Keratinocyte (primary cell): ENCODE results near the gene YPEL3. TPM values are rescaled to one million over a fixed set of nuclear protein-coding genes. Genes with fewer than 3 reads are reported as not detected.

Experiments used
- DNase-seq: peaks from one replicate; pipeline ENCODE4 v3.0.0-alpha.2; 2011; ENCODE audit warnings: low read depth, missing footprints, low spot score
- FAIRE-seq: peaks from 2 replicates; lab custom pipeline; 2011; peaks lifted over from hg19 to GRCh38; lab: Jason Lieb, UNC
- H2AFZ ChIP-seq: 2 replicates; pipeline ENCODE4 v1.6.0; 2012; ENCODE audit warnings: low read length, control low read depth, inconsistent platforms; ENCODE audit not compliant: control insufficient read depth
- H3K27ac ChIP-seq: 2 replicates; pipeline ENCODE4 v1.5.1; 2011; ENCODE audit warnings: low read length; ENCODE audit not compliant: control insufficient read depth, insufficient read depth
- H3K27me3 ChIP-seq: 3 replicates; pipeline ENCODE4 v1.6.0; 2011; ENCODE audit warnings: low read length; ENCODE audit not compliant: control insufficient read depth, insufficient read depth; ENCODE audit errors: extremely low read depth
- H3K36me3 ChIP-seq, 2 experiments: 2 replicates in 1 of 2; 3 replicates in 1 of 2; pipeline ENCODE4 v1.5.1; 2011; ENCODE audit warnings: low read length in 2 of 2, mild to moderate bottlenecking in 1 of 2; ENCODE audit not compliant: control insufficient read depth in 2 of 2, insufficient read depth in 2 of 2; ENCODE audit errors: extremely low read depth in 1 of 2
- H3K4me1 ChIP-seq: 3 replicates; pipeline ENCODE4 v1.5.1; 2011; ENCODE audit warnings: low read length; ENCODE audit not compliant: control insufficient read depth, insufficient read depth; ENCODE audit errors: extremely low read depth
- H3K4me2 ChIP-seq: 3 replicates; pipeline ENCODE4 v1.6.0; 2011; ENCODE audit warnings: low read depth, low read length; ENCODE audit not compliant: control insufficient read depth, insufficient read depth; ENCODE audit errors: extremely low read depth
- H3K4me3 ChIP-seq, 3 experiments: fragments of 200-600 bp in 1 of 3; sonication (generic) in 1 of 3; 2 replicates in 2 of 3; 3 replicates in 1 of 3; pipeline ENCODE4 v1.5.1; 2011 to 2016; ENCODE audit warnings: low read length in 3 of 3, mild to moderate bottlenecking in 3 of 3, control low read depth in 2 of 3, inconsistent platforms in 1 of 3, low read depth in 1 of 3, mixed read lengths in 1 of 3, mixed run types in 1 of 3, moderate library complexity in 1 of 3; ENCODE audit not compliant: control insufficient read depth in 2 of 3, insufficient read depth in 2 of 3; ENCODE audit errors: extremely low read depth in 1 of 3
- H3K79me2 ChIP-seq: 2 replicates; pipeline ENCODE4 v1.6.0; 2012; ENCODE audit warnings: low read length; ENCODE audit not compliant: control insufficient read depth, insufficient read depth
- H3K9ac ChIP-seq: 3 replicates; pipeline ENCODE4 v1.6.0; 2011; ENCODE audit warnings: low read length; ENCODE audit not compliant: control insufficient read depth, insufficient read depth; ENCODE audit errors: extremely low read depth
- H3K9me1 ChIP-seq: 3 replicates; pipeline ENCODE4 v1.6.0; 2011; ENCODE audit warnings: low read length; ENCODE audit not compliant: control insufficient read depth, insufficient read depth; ENCODE audit errors: extremely low read depth
- H3K9me3 ChIP-seq: 2 replicates; pipeline ENCODE4 v1.5.1; 2012; ENCODE audit warnings: low read depth, low read length; ENCODE audit not compliant: control insufficient read depth
- H4K20me1 ChIP-seq: 3 replicates; pipeline ENCODE4 v1.6.0; 2011; ENCODE audit warnings: low read length; ENCODE audit not compliant: control insufficient read depth, insufficient read depth; ENCODE audit errors: extremely low read depth
- CTCF ChIP-seq, 3 experiments: IDR thresholded peaks in 1 of 3; conservative IDR thresholded peaks in 1 of 3; optimal IDR thresholded peaks in 1 of 3; 2 replicates in 2 of 3; 3 replicates in 1 of 3; pipeline versions ENCODE3 to v1.5.1; 2011; ENCODE audit warnings: low read length in 3 of 3, mild to moderate bottlenecking in 3 of 3, moderate library complexity in 2 of 3, control low read depth in 1 of 3, inconsistent platforms in 1 of 3; ENCODE audit not compliant: insufficient read depth in 2 of 3; ENCODE audit errors: extremely low read depth in 1 of 3
- EZH2 ChIP-seq: IDR thresholded peaks from one replicate; pipeline ENCODE4 v1.6.1; 2012; ENCODE audit warnings: inconsistent platforms, mild to moderate bottlenecking, low read length, moderate library complexity
- dilution Hi-C: fragments of 300-500 bp; cut with MboI; formaldehyde crosslinking; loops from one replicate; pipeline ENCODE4 v1.7.0; 2020; ENCODE audit warnings: low sequenced_read_pairs; ENCODE audit not compliant: extremely low pct_ligation_motif_present
- polyA plus RNA-seq, 5 experiments: library from polyadenylated mRNA; depleted of rRNA in 3 of 5; stranded (reverse) in 3 of 5; stranded (forward) in 1 of 5; unstranded in 1 of 5; fragments of >200 nt; gene quantifications; 1 replicate in 1 of 5; 2 replicates in 3 of 5; 3 replicates in 1 of 5; pipeline versions ENCODE4 v1.2.1 to v1.2.3, GENCODE V29; 2011 to 2012; ENCODE audit warnings: missing spikeins in 2 of 5, low read depth in 1 of 5, low replicate concordance in 1 of 5

YPEL3 gene
- polyA plus RNA-seq, 1 donor (not counting 4 experiments of a cell fraction or from before 2014, with no cell fraction given) = 13.5 TPM

- Histone ChIP-seq H3K4me2 (no peak overlapping the region), H3K9me1 (no peaks in the 10 kb centered on the region), H2AFZ (no peak overlapping the region), H3K4me3 (no peak overlapping the region), H3K79me2 (no peaks in the 10 kb centered on the region), H4K20me1 (no peaks in the 10 kb centered on the region), H3K9me3 (no peaks in the 10 kb centered on the region), H3K9ac (no peak overlapping the region), H3K4me1 (no peaks in the 10 kb centered on the region), H3K36me3 (no peaks in the 10 kb centered on the region), H3K27ac (no peak overlapping the region), H3K27me3 (no peaks in the 10 kb centered on the region)
- TF ChIP-seq CTCF (optimal IDR thresholded peaks at IDR 0.05 in 1 of 3, IDR thresholded peaks at IDR 0.05 in 1 of 3, conservative IDR thresholded peaks at IDR 0.05 in 1 of 3; ENCODE audit: extremely low read depth in 1 of 3, insufficient read depth in 2 of 3, low read length in 3 of 3) (no peak), EZH2 (no peak)
- FAIRE-seq (no peak), DNase-seq (no peak)
- dilution Hi-C loops = no loop called here
These were observed 36.6 kb upstream of the YPEL3 start for GRCh38 chr16:30132591-30132990.

GRCh38 chr16:30131869-30132475, 36.0 kb upstream of the YPEL3 start:
- Histone ChIP-seq H3K36me3 (no peaks in the 10 kb centered on the region), H3K4me3 (no peak overlapping the region), H3K27me3 (no peaks in the 10 kb centered on the region), H3K9me3 (no peaks in the 10 kb centered on the region), H3K9ac (no peak overlapping the region), H3K4me2 (no peak overlapping the region), H2AFZ (no peak overlapping the region), H3K79me2 (no peaks in the 10 kb centered on the region), H3K4me1 (no peaks in the 10 kb centered on the region), H3K27ac (no peak overlapping the region), H3K9me1 (no peaks in the 10 kb centered on the region), H4K20me1 (no peaks in the 10 kb centered on the region)
- dilution Hi-C loops = no loop called here
- FAIRE-seq (no peak), DNase-seq (no peak)
- no peak for TF ChIP-seq EZH2
- TF ChIP-seq CTCF (optimal IDR thresholded peaks at IDR 0.05 in 1 of 3, IDR thresholded peaks at IDR 0.05 in 1 of 3, conservative IDR thresholded peaks at IDR 0.05 in 1 of 3; ENCODE audit: extremely low read depth in 1 of 3, insufficient read depth in 2 of 3, low read length in 3 of 3) = no peak
